OCI-LY7 (cell line): Measurements from ENCODE around the gene DPP10.

Experiments used
- CTCF ChIP-seq: fragments of 200-600 bp; sonication (generic); conservative IDR thresholded peaks from 2 replicates; pipeline ENCODE4 v1.5.1; 2014; ENCODE audit warnings: mild to moderate bottlenecking, antibody characterized with exemption, low read length, moderate library complexity, mixed read lengths
- EZH2phosphoT487 ChIP-seq: fragments of 200-600 bp; sonication (generic); IDR thresholded peaks from 2 replicates; pipeline ENCODE4 v1.6.1; 2018; ENCODE audit warnings: low read depth, borderline replicate concordance, mild to moderate bottlenecking, mixed run types, antibody characterized with exemption, low read length, moderate library complexity, mixed read lengths

- TF ChIP-seq CTCF (no peak), EZH2phosphoT487 (no peak)
Measured at GRCh38 chr2:114468343-114468742, 25.9 kb downstream of the DPP10 start.
